ENCODE data around the gene TANGO2.

TANGO2 gene

GRCh38 chr22:20052309-20053259, 31.7 kb downstream of the TANGO2 start:
- no peak for DNase-seq

- DNase-seq = no peak
Observed at GRCh38 chr22:20053407-20054033, 32.6 kb downstream of the TANGO2 start.

GRCh38 chr22:20054034-20054427, 33.1 kb downstream of the TANGO2 start:
- DNase-seq = no peak

GRCh38 chr22:20054485-20054884, 33.6 kb downstream of the TANGO2 start:
- no peak for DNase-seq

- no peak for DNase-seq
Observed at GRCh38 chr22:20055144-20055543, 34.2 kb downstream of the TANGO2 start.

- no peak for DNase-seq
Observed at GRCh38 chr22:20055654-20056053, 34.7 kb downstream of the TANGO2 start.

GRCh38 chr22:20056161-20056560, 35.3 kb downstream of the TANGO2 start:
- DNase-seq = no peak

GRCh38 chr22:20056696-20057386, 35.9 kb downstream of the TANGO2 start:
- DNase-seq = no peak

GRCh38 chr22:20057596-20058268, 36.8 kb downstream of the TANGO2 start:
- DNase-seq = no peak

GRCh38 chr22:20058989-20059770, 38.3 kb downstream of the TANGO2 start:
- no peak for DNase-seq

GRCh38 chr22:20060700-20061480, 40.0 kb downstream of the TANGO2 start:
- DNase-seq = no peak

- no peak for DNase-seq
Observed at GRCh38 chr22:20061481-20061861, 40.6 kb downstream of the TANGO2 start.

GRCh38 chr22:20062043-20062765, 41.3 kb downstream of the TANGO2 start:
- no peak for DNase-seq

- no peak for DNase-seq
Observed at GRCh38 chr22:20062766-20063083, 41.8 kb downstream of the TANGO2 start.

GRCh38 chr22:20063271-20064139, 42.6 kb downstream of the TANGO2 start:
- DNase-seq = no peak

- no peak for DNase-seq
Observed at GRCh38 chr22:20064140-20064480, 43.2 kb downstream of the TANGO2 start.

- no peak for DNase-seq
Observed at GRCh38 chr22:20064545-20065262, 43.8 kb downstream of the TANGO2 start.

- no peak for DNase-seq
Observed at GRCh38 chr22:20065896-20066616, 45.1 kb downstream of the TANGO2 start.
